NCI-H526 (cell line): ENCODE measurements around the gene PRR16.

Experiments used
- DNase-seq, 2 experiments: peaks; one replicate each; lab custom pipeline; 2025; lab: John Stamatoyannopoulos, UW

Gene PRR16

GRCh38 chr5:120516805-120517204 is 52.7 kb downstream of the PRR16 start:
- no peak for DNase-seq

GRCh38 chr5:120517607-120518252 is 53.6 kb downstream of the PRR16 start:
- no peak for DNase-seq

- DNase-seq, result no peak
These were observed 54.5 kb downstream of the PRR16 start for GRCh38 chr5:120518581-120518980.

- no peak for DNase-seq
These were observed 63.2 kb downstream of the PRR16 start for GRCh38 chr5:120527251-120527650.

- no peak for DNase-seq
These were observed 64.5 kb downstream of the PRR16 start for GRCh38 chr5:120528609-120529008.

- DNase-seq, result no peak
These were observed 65.3 kb downstream of the PRR16 start for GRCh38 chr5:120529386-120529785.

- no peak for DNase-seq
These were observed 67.1 kb downstream of the PRR16 start for GRCh38 chr5:120531215-120531614.

GRCh38 chr5:120532835-120533234 is 68.7 kb downstream of the PRR16 start:
- DNase-seq, result no peak

GRCh38 chr5:120533581-120533980 is 69.5 kb downstream of the PRR16 start:
- DNase-seq, result no peak

- DNase-seq, result no peak
These were observed 71.8 kb downstream of the PRR16 start for GRCh38 chr5:120535900-120536299.

GRCh38 chr5:120538149-120538548 is 74.0 kb downstream of the PRR16 start:
- DNase-seq, result no peak

- DNase-seq, result no peak
These were observed 74.5 kb downstream of the PRR16 start for GRCh38 chr5:120538644-120539043.

GRCh38 chr5:120539471-120539870 is 75.4 kb downstream of the PRR16 start:
- DNase-seq, result no peak

GRCh38 chr5:120540097-120540496 is 76.0 kb downstream of the PRR16 start:
- no peak for DNase-seq

- DNase-seq, result no peak
These were observed 79.9 kb downstream of the PRR16 start for GRCh38 chr5:120544043-120544442.

- no peak for DNase-seq
These were observed 80.9 kb downstream of the PRR16 start for GRCh38 chr5:120545007-120545406.

- DNase-seq, result no peak
These were observed 81.9 kb downstream of the PRR16 start for GRCh38 chr5:120545951-120546350.

GRCh38 chr5:120546922-120547321 is 82.8 kb downstream of the PRR16 start:
- DNase-seq, result no peak

GRCh38 chr5:120550358-120550757 is 86.3 kb downstream of the PRR16 start:
- DNase-seq, result no peak

GRCh38 chr5:120552638-120553037 is 88.5 kb downstream of the PRR16 start:
- DNase-seq, result no peak

GRCh38 chr5:120555345-120555744 is 91.2 kb downstream of the PRR16 start:
- no peak for DNase-seq

- DNase-seq, result no peak
These were observed 99.9 kb downstream of the PRR16 start for GRCh38 chr5:120564013-120564412.

GRCh38 chr5:120567066-120567465 is 103.0 kb downstream of the PRR16 start:
- no peak for DNase-seq

- no peak for DNase-seq
These were observed 103.8 kb downstream of the PRR16 start for GRCh38 chr5:120567921-120568320.
